ENCODE data around the gene PLPPR2.

PLPPR2 gene

DNA sequence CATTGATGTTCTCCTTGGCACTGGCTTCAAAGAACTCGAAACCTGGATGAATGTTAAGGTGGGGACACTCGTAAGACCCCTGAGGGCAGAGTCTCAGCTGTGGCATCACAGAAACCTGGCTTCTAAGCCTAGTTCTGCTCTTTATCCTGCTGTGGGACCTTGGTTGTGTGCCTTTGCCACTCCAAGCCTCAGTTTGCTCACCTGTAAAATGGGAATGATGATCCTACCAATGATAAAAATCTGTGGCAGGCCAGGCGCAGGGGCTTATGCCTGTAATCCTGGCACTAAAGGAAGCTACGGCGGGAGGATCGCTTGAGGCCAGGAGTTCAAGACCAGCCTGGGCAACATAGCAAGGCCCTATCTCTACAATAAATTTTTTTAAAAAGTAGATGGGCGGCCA is 29.7 kb upstream of the PLPPR2 start:
- no peak overlapping the region for H3K14ac ChIP-seq (ENCODE audit: low read length)

DNA sequence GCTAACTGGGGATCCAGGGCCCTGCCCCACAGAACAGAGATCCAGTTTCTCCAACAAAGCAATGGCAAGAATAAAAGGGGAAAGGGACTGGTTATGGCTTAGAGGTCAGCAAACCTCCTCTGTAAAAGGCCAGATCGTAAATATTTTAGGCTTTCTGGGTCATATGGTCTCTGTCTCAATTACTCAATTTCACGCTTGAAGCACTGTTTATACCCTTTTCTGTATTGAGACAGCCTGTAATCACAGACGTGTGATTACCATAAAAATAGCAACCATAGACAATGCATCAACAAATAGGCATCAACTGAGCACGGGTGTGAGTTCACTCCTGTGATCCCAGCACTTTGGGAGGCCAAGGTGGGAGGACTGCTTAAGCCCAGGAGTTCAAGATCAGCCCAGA is 25.1 kb upstream of the PLPPR2 start:
- H2BK5ac ChIP-seq (ENCODE audit: low read depth, low read length, poor library complexity): no peak overlapping the region
- H2BK120ac ChIP-seq (ENCODE audit: insufficient read depth, low read length, poor library complexity): no peak overlapping the region
- no peak overlapping the region for H4K8ac ChIP-seq (ENCODE audit: low read depth, low read length)
- H3K4me2 ChIP-seq (ENCODE audit: low read length): no peak overlapping the region
- no peak overlapping the region for H3K9ac ChIP-seq (ENCODE audit: low read length)
- H3K4me3 ChIP-seq (ENCODE audit: low read depth, low read length): no peak overlapping the region
- no peak overlapping the region for H3K18ac ChIP-seq (ENCODE audit: low read length)
- no CpG with 5 or more reads among the region's 4 CpGs for WGBS (ENCODE audit: extremely low coverage, insufficient coverage, insufficient read length)
- no peak overlapping the region for H3K27ac ChIP-seq (ENCODE audit: low read depth, low read length)
- H3K36me3 ChIP-seq (ENCODE audit: control insufficient read depth in 1 of 2, insufficient read depth in 2 of 2, low read length in 2 of 2): peaks cover 0 to 4% of the 10 kb centered on the region in 2 experiments
- H3K4me1 ChIP-seq (ENCODE audit: control insufficient read depth in 1 of 2, insufficient read depth in 2 of 2, low read length in 2 of 2): no peaks in the 10 kb centered on the region
- no peak overlapping the region for H3K23ac ChIP-seq (ENCODE audit: low read length)
- H3K4ac ChIP-seq (ENCODE audit: low read depth, low read length): no peak overlapping the region
- H3K14ac ChIP-seq (ENCODE audit: low read length): no peak overlapping the region
- no peak for DNase-seq
- no peaks in the 10 kb centered on the region for H3K79me1 ChIP-seq (ENCODE audit: low read length)
- no peak overlapping the region for H2AK5ac ChIP-seq (ENCODE audit: low read length)
- peaks cover 2% of the 10 kb centered on the region for H3K9me3 ChIP-seq (ENCODE audit: insufficient read depth, low read depth, low read length)
- no peaks in the 10 kb centered on the region for H3K27me3 ChIP-seq (ENCODE audit: insufficient read depth, low read length)
- no peaks in the 10 kb centered on the region for H3K79me2 ChIP-seq (ENCODE audit: control insufficient read depth, insufficient read depth, low read length, poor library complexity)
- no peak overlapping the region for H4K12ac ChIP-seq (ENCODE audit: low read depth, low read length)
- no peak overlapping the region for H2BK12ac ChIP-seq (ENCODE audit: low read length)
- H2AFZ ChIP-seq (ENCODE audit: insufficient read depth, low read length, poor library complexity): no peak overlapping the region
- H4K91ac ChIP-seq (ENCODE audit: low read depth, low read length): no peak overlapping the region

More for the DNA sequence above, 29.7 kb upstream of the PLPPR2 start:
- Histone ChIP-seq H3K9ac (ENCODE audit: low read length) (no peak overlapping the region), H3K27me3 (ENCODE audit: insufficient read depth, low read length) (no peaks in the 10 kb centered on the region), H3K27ac (ENCODE audit: low read depth, low read length) (no peak overlapping the region), H3K79me2 (ENCODE audit: control insufficient read depth, insufficient read depth, low read length, poor library complexity) (no peaks in the 10 kb centered on the region), H4K12ac (ENCODE audit: low read depth, low read length) (no peak overlapping the region), H3K18ac (ENCODE audit: low read length) (no peak overlapping the region), H3K4me2 (ENCODE audit: low read length) (no peak overlapping the region), H2BK12ac (ENCODE audit: low read length) (no peak overlapping the region), H3K79me1 (ENCODE audit: low read length) (no peaks in the 10 kb centered on the region), H3K4me3 (ENCODE audit: low read depth, low read length) (no peak overlapping the region), H3K23ac (ENCODE audit: low read length) (no peak overlapping the region), H3K36me3 (ENCODE audit: control insufficient read depth in 1 of 2, insufficient read depth in 2 of 2, low read length in 2 of 2) (peaks cover 0 to 3% of the 10 kb centered on the region in 2 experiments), H4K8ac (ENCODE audit: low read depth, low read length) (no peak overlapping the region), H2AK5ac (ENCODE audit: low read length) (no peak overlapping the region), H3K9me3 (ENCODE audit: insufficient read depth, low read depth, low read length) (peaks cover 1% of the 10 kb centered on the region), H2BK120ac (ENCODE audit: insufficient read depth, low read length, poor library complexity) (no peak overlapping the region), H3K4ac (ENCODE audit: low read depth, low read length) (no peak overlapping the region), H2BK5ac (ENCODE audit: low read depth, low read length, poor library complexity) (no peak overlapping the region), H4K91ac (ENCODE audit: low read depth, low read length) (no peak overlapping the region), H2AFZ (ENCODE audit: insufficient read depth, low read length, poor library complexity) (no peak overlapping the region), H3K4me1 (ENCODE audit: control insufficient read depth in 1 of 2, insufficient read depth in 2 of 2, low read length in 2 of 2) (peaks cover 0 to 10% of the 10 kb centered on the region in 2 experiments)
- DNase-seq: no peak
- no CpG with 5 or more reads among the region's 7 CpGs for WGBS (ENCODE audit: extremely low coverage, insufficient coverage, insufficient read length)

DNA sequence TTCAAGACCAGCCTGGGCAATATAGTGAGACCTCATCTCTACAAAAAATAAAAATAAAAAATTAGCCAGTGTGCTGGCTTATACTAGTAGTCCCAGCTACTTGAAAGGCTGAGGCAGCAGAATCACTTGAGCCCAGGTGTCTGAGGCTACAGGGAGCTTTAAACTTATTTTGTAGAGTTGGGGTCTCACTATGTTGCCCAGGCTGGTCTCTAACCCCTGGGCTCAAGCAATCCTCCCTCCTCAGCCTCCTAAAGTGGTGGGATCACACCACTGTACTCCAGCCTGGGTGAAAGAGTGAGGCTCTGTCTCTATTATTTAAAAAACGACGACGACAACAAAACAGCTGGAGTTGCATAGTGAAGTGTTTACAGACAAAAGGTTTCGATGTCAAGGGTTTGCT is 23.7 kb upstream of the PLPPR2 start:
- no CpG with 5 or more reads among the region's 4 CpGs for WGBS (ENCODE audit: extremely low coverage, insufficient coverage, insufficient read length)
- H3K18ac ChIP-seq (ENCODE audit: low read length): no peak overlapping the region
- no peak overlapping the region for H4K91ac ChIP-seq (ENCODE audit: low read depth, low read length)

DNA sequence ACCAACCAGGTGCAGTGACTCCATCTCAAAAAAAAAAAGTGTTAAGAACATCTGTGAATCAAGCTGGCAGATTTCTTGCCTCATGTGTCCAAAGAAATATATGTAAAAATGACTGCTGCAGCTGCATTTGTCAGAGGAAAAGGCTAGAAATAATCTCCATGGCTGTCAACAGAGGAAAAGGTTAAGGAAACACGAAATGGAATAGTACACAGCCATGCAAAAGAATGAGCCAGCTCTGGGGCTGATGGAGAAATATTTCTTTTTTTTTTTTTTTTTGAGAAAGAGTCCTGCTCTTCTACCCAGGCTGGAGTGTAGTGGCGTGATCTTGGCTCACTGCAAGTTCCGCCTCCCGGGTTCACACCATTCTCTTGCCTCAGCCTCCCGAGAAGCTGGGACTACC is 22.4 kb upstream of the PLPPR2 start:
- H3K27ac ChIP-seq (ENCODE audit: low read depth, low read length): no peak overlapping the region
- no peaks in the 10 kb centered on the region for H3K4me1 ChIP-seq (ENCODE audit: control insufficient read depth in 1 of 2, insufficient read depth in 2 of 2, low read length in 2 of 2)
- H4K91ac ChIP-seq (ENCODE audit: low read depth, low read length): no peak overlapping the region
- peaks cover 9% of the 10 kb centered on the region in 2 experiments for H3K36me3 ChIP-seq (ENCODE audit: control insufficient read depth in 1 of 2, insufficient read depth in 2 of 2, low read length in 2 of 2)
- no peak overlapping the region for H4K12ac ChIP-seq (ENCODE audit: low read depth, low read length)
- no peak overlapping the region for H3K9ac ChIP-seq (ENCODE audit: low read length)
- no peak overlapping the region for H3K23ac ChIP-seq (ENCODE audit: low read length)
- H2BK5ac ChIP-seq (ENCODE audit: low read depth, low read length, poor library complexity): no peak overlapping the region
- no CpG with 5 or more reads among the region's 5 CpGs for WGBS (ENCODE audit: extremely low coverage, insufficient coverage, insufficient read length)
- H3K14ac ChIP-seq (ENCODE audit: low read length): no peak overlapping the region
- no peak overlapping the region for H3K4me2 ChIP-seq (ENCODE audit: low read length)
- DNase-seq: no peak
- no peak overlapping the region for H2AFZ ChIP-seq (ENCODE audit: insufficient read depth, low read length, poor library complexity)
- peaks cover 2% of the 10 kb centered on the region for H3K9me3 ChIP-seq (ENCODE audit: insufficient read depth, low read depth, low read length)
- no peaks in the 10 kb centered on the region for H3K79me2 ChIP-seq (ENCODE audit: control insufficient read depth, insufficient read depth, low read length, poor library complexity)
- H2BK12ac ChIP-seq (ENCODE audit: low read length): no peak overlapping the region
- H2AK5ac ChIP-seq (ENCODE audit: low read length): no peak overlapping the region
- H3K4me3 ChIP-seq (ENCODE audit: low read depth, low read length): no peak overlapping the region
- H3K79me1 ChIP-seq (ENCODE audit: low read length): no peaks in the 10 kb centered on the region
- H3K27me3 ChIP-seq (ENCODE audit: insufficient read depth, low read length): no peaks in the 10 kb centered on the region
- no peak overlapping the region for H2BK120ac ChIP-seq (ENCODE audit: insufficient read depth, low read length, poor library complexity)
- no peak overlapping the region for H3K18ac ChIP-seq (ENCODE audit: low read length)
- H3K4ac ChIP-seq (ENCODE audit: low read depth, low read length): no peak overlapping the region
- no peak overlapping the region for H4K8ac ChIP-seq (ENCODE audit: low read depth, low read length)

More for the DNA sequence above, 23.7 kb upstream of the PLPPR2 start:
- H3K27me3 ChIP-seq (ENCODE audit: insufficient read depth, low read length): no peaks in the 10 kb centered on the region
- H3K79me2 ChIP-seq (ENCODE audit: control insufficient read depth, insufficient read depth, low read length, poor library complexity): no peaks in the 10 kb centered on the region
- H3K4me3 ChIP-seq (ENCODE audit: low read depth, low read length): no peak overlapping the region
- no peak overlapping the region for H3K9ac ChIP-seq (ENCODE audit: low read length)
- no peak overlapping the region for H3K27ac ChIP-seq (ENCODE audit: low read depth, low read length)
- peaks cover 2% of the 10 kb centered on the region for H3K9me3 ChIP-seq (ENCODE audit: insufficient read depth, low read depth, low read length)
- no peak overlapping the region for H4K12ac ChIP-seq (ENCODE audit: low read depth, low read length)
- H2BK5ac ChIP-seq (ENCODE audit: low read depth, low read length, poor library complexity): no peak overlapping the region
- peaks cover 5 to 10% of the 10 kb centered on the region in 2 experiments for H3K36me3 ChIP-seq (ENCODE audit: control insufficient read depth in 1 of 2, insufficient read depth in 2 of 2, low read length in 2 of 2)
- H3K4me1 ChIP-seq (ENCODE audit: control insufficient read depth in 1 of 2, insufficient read depth in 2 of 2, low read length in 2 of 2): no peaks in the 10 kb centered on the region
- DNase-seq: no peak
- no peak overlapping the region for H3K14ac ChIP-seq (ENCODE audit: low read length)
- H2AFZ ChIP-seq (ENCODE audit: insufficient read depth, low read length, poor library complexity): no peak overlapping the region
- H2BK120ac ChIP-seq (ENCODE audit: insufficient read depth, low read length, poor library complexity): no peak overlapping the region
- H3K4ac ChIP-seq (ENCODE audit: low read depth, low read length): no peak overlapping the region
- H3K23ac ChIP-seq (ENCODE audit: low read length): no peak overlapping the region
- H4K8ac ChIP-seq (ENCODE audit: low read depth, low read length): no peak overlapping the region
- H2AK5ac ChIP-seq (ENCODE audit: low read length): no peak overlapping the region
- H2BK12ac ChIP-seq (ENCODE audit: low read length): no peak overlapping the region
- no peak overlapping the region for H3K4me2 ChIP-seq (ENCODE audit: low read length)
- no peaks in the 10 kb centered on the region for H3K79me1 ChIP-seq (ENCODE audit: low read length)

All from trophoblast cell (in vitro differentiated cells and primary cell).